Erythroblast (primary cell): ENCODE measurements around the gene TBC1D1.

Experiments used
- GATA1 ChIP-seq: IDR thresholded peaks from 2 replicates; pipeline ENCODE4 v1.6.1; 2011; ENCODE audit warnings: low read depth, mild to moderate bottlenecking, control low read depth, low read length, moderate library complexity
- POLR2A ChIP-seq: IDR thresholded peaks from 2 replicates; pipeline ENCODE4 v1.6.1; 2011; ENCODE audit warnings: mild to moderate bottlenecking, low read length

- TF ChIP-seq POLR2A: no peak
- no peak for TF ChIP-seq GATA1
Measured at GRCh38 chr4:38073596-38074234, 182.8 kb downstream of the TBC1D1 start.
